Neural progenitor cell (in vitro differentiated cells): ENCODE measurements around the gene TWIST2. TPM values are rescaled to one million over a fixed set of nuclear protein-coding genes. Genes with fewer than 3 reads are reported as not detected.

Experiments
- DNase-seq: peaks from one replicate; pipeline ENCODE4 v3.0.0-alpha.2; 2016; ENCODE audit warnings: low spot score
- H2AFZ ChIP-seq: fragments of 200-600 bp; sonication (generic); replicated peaks from 2 replicates; pipeline ENCODE4 v1.6.1; 2016; ENCODE audit warnings: antibody characterized with exemption
- H3F3A ChIP-seq: fragments of 200-600 bp; sonication (generic); 2 replicates; pipeline ENCODE4 v1.6.1; 2016; ENCODE audit warnings: antibody characterized with exemption, low read depth
- H3K27ac ChIP-seq: fragments of 200-600 bp; sonication (generic); 2 replicates; pipeline ENCODE4 v1.5.1; 2016; ENCODE audit warnings: mild to moderate bottlenecking
- H3K27me3 ChIP-seq: fragments of 200-600 bp; sonication (generic); 2 replicates; pipeline ENCODE4 v1.6.1; 2016; ENCODE audit warnings: mild to moderate bottlenecking, moderate library complexity
- H3K36me3 ChIP-seq: fragments of 200-600 bp; sonication (generic); 2 replicates; pipeline ENCODE4 v1.5.1; 2016
- H3K4me1 ChIP-seq: fragments of 200-600 bp; sonication (generic); 2 replicates; pipeline ENCODE4 v1.6.1; 2016; ENCODE audit warnings: mixed run types
- H3K4me2 ChIP-seq: fragments of 200-600 bp; sonication (generic); 2 replicates; pipeline ENCODE4 v1.6.1; 2016
- H3K4me3 ChIP-seq: fragments of 200-600 bp; sonication (generic); 2 replicates; pipeline ENCODE4 v1.5.1; 2016
- H3K79me2 ChIP-seq: fragments of 200-600 bp; sonication (generic); 2 replicates; pipeline ENCODE4 v1.6.1; 2016; ENCODE audit warnings: low read depth
- H3K9ac ChIP-seq: fragments of 200-600 bp; sonication (generic); 2 replicates; pipeline ENCODE4 v1.6.1; 2016
- H3K9me3 ChIP-seq: fragments of 200-600 bp; sonication (generic); 2 replicates; pipeline ENCODE4 v1.5.1; 2016; ENCODE audit warnings: low read depth
- H4K20me1 ChIP-seq: fragments of 200-600 bp; sonication (generic); 2 replicates; pipeline ENCODE4 v1.6.1; 2016; ENCODE audit warnings: low read depth
- H3K27ac Mint-ChIP-seq: 3 replicates; pipeline ENCODE4 v1.8.0; 2021; ENCODE audit warnings: mixed read lengths
- H3K27me3 Mint-ChIP-seq: 2 replicates; pipeline ENCODE4 v1.8.0; 2022; ENCODE audit warnings: low read depth, mild to moderate bottlenecking, inconsistent platforms, moderate library complexity, mixed read lengths; ENCODE audit not compliant: insufficient read depth
- H3K36me3 Mint-ChIP-seq: 3 replicates; pipeline ENCODE4 v1.8.0; 2021; ENCODE audit warnings: mixed read lengths
- H3K4me1 Mint-ChIP-seq: 3 replicates; pipeline ENCODE4 v1.8.0; 2021; ENCODE audit warnings: mixed read lengths
- H3K4me3 Mint-ChIP-seq: 3 replicates; pipeline ENCODE4 v1.8.0; 2021; ENCODE audit warnings: mild to moderate bottlenecking, moderate library complexity, mixed read lengths
- H3K9me3 Mint-ChIP-seq: 3 replicates; pipeline ENCODE4 v1.8.0; 2020; ENCODE audit warnings: mixed read lengths
- CTCF ChIP-seq: fragments of 200-600 bp; sonication (generic); IDR thresholded peaks from 2 replicates; pipeline ENCODE4 v1.5.1; 2017; ENCODE audit warnings: antibody characterized with exemption, mild to moderate bottlenecking
- EZH2 ChIP-seq: fragments of 200-600 bp; sonication (generic); IDR thresholded peaks from 2 replicates; pipeline ENCODE4 v1.6.1; 2017; ENCODE audit warnings: antibody characterized with exemption, mild to moderate bottlenecking, moderate library complexity
- EZH2phosphoT487 ChIP-seq: fragments of 200-600 bp; sonication (generic); IDR thresholded peaks from 2 replicates; pipeline ENCODE4 v1.6.1; 2017; ENCODE audit warnings: antibody characterized with exemption
- total RNA-seq: library from RNA; depleted of rRNA; stranded (reverse); fragments of >200 nt; gene quantifications from 2 replicates; pipeline ENCODE4 v1.2.3, GENCODE V29; 2015; ENCODE audit warnings: low replicate concordance

The TWIST2 gene
- total RNA-seq, 1 donor from 2014 or later: 0.51 TPM

GRCh38 chr2:238864207-238865014 is 16.5 kb downstream of the TWIST2 start:
- Histone ChIP-seq H2AFZ (no peak overlapping the region), H3K4me3 (no peak overlapping the region), H4K20me1 (no peaks in the 10 kb centered on the region), H3K27ac (no peak overlapping the region), H3K4me1 (peaks cover 17% of the 10 kb centered on the region), H3K4me2 (no peak overlapping the region), H3F3A (peaks cover 5% of the 10 kb centered on the region), H3K27me3 (peaks cover 11% of the 10 kb centered on the region), H3K9me3 (no peaks in the 10 kb centered on the region), H3K9ac (no peak overlapping the region), H3K36me3 (no peaks in the 10 kb centered on the region), H3K79me2 (no peaks in the 10 kb centered on the region)
- H3K27me3 Mint-ChIP-seq: peaks cover 8% of the 10 kb centered on the region
- peak overlapping the region; percentile 72 for H3K4me3 Mint-ChIP-seq
- no peak for TF ChIP-seq CTCF
- no peaks in the 10 kb centered on the region for H3K36me3 Mint-ChIP-seq
- no peaks in the 10 kb centered on the region for H3K9me3 Mint-ChIP-seq
- peak overlapping the region; percentile 97 for H3K27ac Mint-ChIP-seq
- peak; percentile 80 for DNase-seq
- H3K4me1 Mint-ChIP-seq: peaks cover 43% of the 10 kb centered on the region

GRCh38 chr2:238865015-238865719 is 17.3 kb downstream of the TWIST2 start:
- H3K27ac ChIP-seq: no peak overlapping the region
- H3K9me3 Mint-ChIP-seq: no peaks in the 10 kb centered on the region
- no peak overlapping the region for H2AFZ ChIP-seq
- peaks cover 8% of the 10 kb centered on the region for H3K27me3 Mint-ChIP-seq
- no peaks in the 10 kb centered on the region for H4K20me1 ChIP-seq
- no peaks in the 10 kb centered on the region for H3K36me3 Mint-ChIP-seq
- H3K9me3 ChIP-seq: no peaks in the 10 kb centered on the region
- no peak for DNase-seq
- H3K27me3 ChIP-seq: peaks cover 11% of the 10 kb centered on the region
- H3K4me1 Mint-ChIP-seq: peaks cover 43% of the 10 kb centered on the region
- no peaks in the 10 kb centered on the region for H3K79me2 ChIP-seq
- no peak for TF ChIP-seq EZH2phosphoT487
- no peak for TF ChIP-seq CTCF
- TF ChIP-seq EZH2: no peak
- no peak overlapping the region for H3K4me2 ChIP-seq
- no peaks in the 10 kb centered on the region for H3K36me3 ChIP-seq
- peak overlapping the region; percentile 76 for H3K27ac Mint-ChIP-seq
- H3K4me1 ChIP-seq: peaks cover 17% of the 10 kb centered on the region
- no peak overlapping the region for H3K9ac ChIP-seq
- H3F3A ChIP-seq: peaks cover 9% of the 10 kb centered on the region
- no peak overlapping the region for H3K4me3 ChIP-seq
- no peak overlapping the region for H3K4me3 Mint-ChIP-seq

GRCh38 chr2:238865744-238866355 is 18.0 kb downstream of the TWIST2 start:
- TF ChIP-seq EZH2phosphoT487 (no peak), CTCF (no peak), EZH2 (no peak)
- Histone ChIP-seq H3K9ac (no peak overlapping the region), H3K27me3 (peaks cover 11% of the 10 kb centered on the region), H3K79me2 (no peaks in the 10 kb centered on the region), H3K27ac (no peak overlapping the region), H3K4me3 (no peak overlapping the region), H3F3A (peaks cover 9% of the 10 kb centered on the region), H4K20me1 (no peaks in the 10 kb centered on the region), H3K4me1 (peaks cover 17% of the 10 kb centered on the region), H3K9me3 (no peaks in the 10 kb centered on the region), H2AFZ (no peak overlapping the region), H3K36me3 (no peaks in the 10 kb centered on the region), H3K4me2 (no peak overlapping the region)
- H3K36me3 Mint-ChIP-seq: no peaks in the 10 kb centered on the region
- H3K27me3 Mint-ChIP-seq: peaks cover 8% of the 10 kb centered on the region
- no peaks in the 10 kb centered on the region for H3K9me3 Mint-ChIP-seq
- peaks cover 43% of the 10 kb centered on the region for H3K4me1 Mint-ChIP-seq
- peak overlapping the region; percentile 69 for H3K27ac Mint-ChIP-seq
- DNase-seq: no peak
- no peak overlapping the region for H3K4me3 Mint-ChIP-seq
